Endothelial cell of umbilical vein (primary cell): ENCODE data around the gene RERGL.

Experiments
- GATA2 ChIP-seq: IDR thresholded peaks from 2 replicates; pipeline ENCODE4 v1.7.0; 2011; ENCODE audit warnings: low read depth, mild to moderate bottlenecking, moderate library complexity, mixed read lengths, low read length; ENCODE audit not compliant: insufficient read length, insufficient read depth
- MYC ChIP-seq: IDR thresholded peaks from one replicate; pipeline ENCODE4 v1.6.1; 2011; ENCODE audit warnings: mild to moderate bottlenecking, low read depth, low read length
- POLR2A ChIP-seq: IDR thresholded peaks from 2 replicates; pipeline ENCODE4 v1.6.1; 2012; ENCODE audit warnings: low read depth, mild to moderate bottlenecking, control low read depth, low read length
- POLR2AphosphoS5 ChIP-seq: IDR thresholded peaks from 2 replicates; pipeline ENCODE4 v1.6.1; 2012; ENCODE audit warnings: low read depth, mild to moderate bottlenecking, control low read depth, low read length, moderate library complexity; ENCODE audit not compliant: insufficient read depth
- TF ChIP-seq, protein P1 (sequence below), 2 donors: IDR thresholded peaks; 1 replicate in 1 of 2; 2 replicates in 1 of 2; pipeline ENCODE4 v1.5.1; 2011; ENCODE audit warnings: low read length in 2 of 2, mild to moderate bottlenecking in 2 of 2, moderate library complexity in 2 of 2, control low read depth in 1 of 2, inconsistent platforms in 1 of 2, low read depth in 1 of 2; ENCODE audit not compliant: insufficient read depth in 1 of 2; ENCODE audit errors: extremely low read depth in 1 of 2

- TF ChIP-seq, protein P1, sequence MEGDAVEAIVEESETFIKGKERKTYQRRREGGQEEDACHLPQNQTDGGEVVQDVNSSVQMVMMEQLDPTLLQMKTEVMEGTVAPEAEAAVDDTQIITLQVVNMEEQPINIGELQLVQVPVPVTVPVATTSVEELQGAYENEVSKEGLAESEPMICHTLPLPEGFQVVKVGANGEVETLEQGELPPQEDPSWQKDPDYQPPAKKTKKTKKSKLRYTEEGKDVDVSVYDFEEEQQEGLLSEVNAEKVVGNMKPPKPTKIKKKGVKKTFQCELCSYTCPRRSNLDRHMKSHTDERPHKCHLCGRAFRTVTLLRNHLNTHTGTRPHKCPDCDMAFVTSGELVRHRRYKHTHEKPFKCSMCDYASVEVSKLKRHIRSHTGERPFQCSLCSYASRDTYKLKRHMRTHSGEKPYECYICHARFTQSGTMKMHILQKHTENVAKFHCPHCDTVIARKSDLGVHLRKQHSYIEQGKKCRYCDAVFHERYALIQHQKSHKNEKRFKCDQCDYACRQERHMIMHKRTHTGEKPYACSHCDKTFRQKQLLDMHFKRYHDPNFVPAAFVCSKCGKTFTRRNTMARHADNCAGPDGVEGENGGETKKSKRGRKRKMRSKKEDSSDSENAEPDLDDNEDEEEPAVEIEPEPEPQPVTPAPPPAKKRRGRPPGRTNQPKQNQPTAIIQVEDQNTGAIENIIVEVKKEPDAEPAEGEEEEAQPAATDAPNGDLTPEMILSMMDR (IDR thresholded peaks at IDR 0.05; ENCODE audit: extremely low read depth in 1 of 2, insufficient read depth in 1 of 2, low read depth in 1 of 2, low read length in 2 of 2): no peak
- TF ChIP-seq POLR2AphosphoS5 (no peak), MYC (no peak), GATA2 (no peak), POLR2A (no peak)
These were observed 49.3 kb upstream of the RERGL start for GRCh38 chr12:18139254-18139653.
